Cerebellar nuclear complex (tissue), 1 donor: ENCODE results near the gene CUEDC2.
"Not testable (repeated sequence)": the region's sequence is repeated elsewhere in the genome, so short reads cannot be mapped to it uniquely, and the experiment has no call there.

Experiments
- DNase-seq, 2 experiments: peaks; one replicate each; lab custom pipeline; 2025; lab: John Stamatoyannopoulos, UW

CUEDC2 gene

DNA sequence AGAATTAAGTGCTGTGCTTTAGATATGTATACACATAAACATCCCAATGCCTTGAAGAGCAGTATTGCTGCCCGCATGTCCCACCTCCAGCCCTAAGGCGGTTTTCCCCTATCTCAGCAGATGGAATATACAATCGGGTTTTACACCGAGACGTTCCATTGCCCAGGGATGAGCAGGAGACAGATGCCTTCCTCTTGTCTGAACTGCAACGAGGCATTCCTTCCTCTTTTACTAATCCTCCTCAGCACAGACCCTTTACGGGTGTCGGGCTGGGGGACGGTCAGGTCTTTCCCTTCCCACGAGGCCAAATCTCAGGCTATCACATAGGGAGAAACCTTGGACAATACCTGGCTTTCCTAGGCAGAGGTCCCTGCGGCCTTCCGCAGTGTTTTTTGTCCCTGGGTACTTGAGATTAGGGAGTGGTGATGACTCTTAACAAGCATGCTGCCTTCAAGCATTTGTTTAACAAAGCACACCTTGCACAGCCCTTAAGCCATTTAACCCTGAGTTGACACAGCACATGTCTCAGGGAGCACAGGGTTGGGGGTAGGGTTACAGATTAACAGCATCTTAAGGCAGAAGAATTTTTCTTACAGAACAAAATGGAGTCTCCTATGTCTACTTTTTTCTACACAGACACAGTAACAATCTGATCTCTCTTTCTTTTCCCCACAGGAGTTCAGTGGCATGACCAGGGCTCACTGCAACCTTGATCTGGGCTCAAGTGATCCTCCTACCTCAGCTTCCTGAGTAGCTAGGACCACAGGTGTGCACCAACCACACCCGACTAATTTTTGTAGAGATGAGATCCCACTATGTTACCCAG, 22.5 kb upstream of the CUEDC2 start:
- DNase-seq, result not testable (repeated sequence)

GRCh38 chr10:102453502-102453901, 21.1 kb upstream of the CUEDC2 start:
- DNase-seq, result no peak

- DNase-seq, result no peak
Measured at GRCh38 chr10:102452672-102453340, 20.4 kb upstream of the CUEDC2 start.

GRCh38 chr10:102451105-102451969, 19.0 kb upstream of the CUEDC2 start, which contains the start of gene C10orf95:
Gene C10orf95, minus strand, starts transcription at chr10:102451543. Its CDS starts 450 bp downstream, at chr10:102451093.
- no peak for DNase-seq

DNA sequence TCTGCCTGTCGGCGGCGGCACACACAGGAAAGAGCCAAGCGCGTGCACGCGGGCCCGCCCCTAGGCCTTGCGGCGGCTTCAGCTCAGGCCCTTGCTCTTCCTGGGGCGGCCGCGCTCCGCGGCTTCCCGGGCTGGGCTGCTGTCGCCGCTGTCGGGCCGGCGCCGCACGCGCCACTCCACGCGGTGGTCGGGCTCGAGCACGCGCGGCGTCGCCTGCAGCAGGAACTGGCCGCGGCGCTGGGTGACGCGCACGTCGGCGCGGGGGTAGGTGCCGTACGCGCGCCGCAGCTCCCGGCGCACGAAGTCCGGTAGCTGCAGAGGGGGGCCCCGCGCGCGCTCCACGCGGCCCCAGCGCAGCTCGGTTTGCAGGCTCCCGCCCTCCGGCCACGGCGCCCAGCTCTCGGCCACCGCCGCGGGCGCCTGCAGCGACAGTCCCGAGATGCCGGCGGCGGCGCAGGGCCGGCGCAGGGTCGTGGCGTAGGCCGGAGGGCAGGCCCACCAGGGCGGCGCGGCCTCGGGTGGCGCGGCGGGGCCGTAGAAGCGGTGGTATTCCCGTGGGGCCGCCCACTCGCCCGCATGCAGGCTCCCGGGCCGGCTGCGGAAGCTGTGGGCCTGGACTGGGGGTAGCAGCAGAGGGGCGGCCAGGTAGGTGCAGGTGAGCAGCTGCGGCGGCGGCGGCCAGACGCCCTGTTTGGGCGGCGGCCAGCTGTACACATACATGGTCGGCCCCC, 18.2 kb upstream of the CUEDC2 start:
- peak in 1 of 2 experiments; percentile 33 for DNase-seq

DNA sequence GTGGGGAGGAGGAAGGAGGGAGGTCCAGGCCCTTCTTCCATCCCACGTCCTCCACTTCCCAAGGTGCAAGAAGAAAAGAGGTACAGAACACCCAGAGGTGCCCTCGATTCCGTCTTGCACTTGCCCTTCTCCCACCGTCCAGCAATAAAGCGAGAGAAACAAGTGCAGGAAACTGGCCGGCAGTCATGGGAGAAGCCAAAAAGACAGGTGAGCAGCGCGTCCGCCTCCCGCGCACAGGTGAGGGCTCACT, 17.7 kb upstream of the CUEDC2 start:
- no peak for DNase-seq

DNA sequence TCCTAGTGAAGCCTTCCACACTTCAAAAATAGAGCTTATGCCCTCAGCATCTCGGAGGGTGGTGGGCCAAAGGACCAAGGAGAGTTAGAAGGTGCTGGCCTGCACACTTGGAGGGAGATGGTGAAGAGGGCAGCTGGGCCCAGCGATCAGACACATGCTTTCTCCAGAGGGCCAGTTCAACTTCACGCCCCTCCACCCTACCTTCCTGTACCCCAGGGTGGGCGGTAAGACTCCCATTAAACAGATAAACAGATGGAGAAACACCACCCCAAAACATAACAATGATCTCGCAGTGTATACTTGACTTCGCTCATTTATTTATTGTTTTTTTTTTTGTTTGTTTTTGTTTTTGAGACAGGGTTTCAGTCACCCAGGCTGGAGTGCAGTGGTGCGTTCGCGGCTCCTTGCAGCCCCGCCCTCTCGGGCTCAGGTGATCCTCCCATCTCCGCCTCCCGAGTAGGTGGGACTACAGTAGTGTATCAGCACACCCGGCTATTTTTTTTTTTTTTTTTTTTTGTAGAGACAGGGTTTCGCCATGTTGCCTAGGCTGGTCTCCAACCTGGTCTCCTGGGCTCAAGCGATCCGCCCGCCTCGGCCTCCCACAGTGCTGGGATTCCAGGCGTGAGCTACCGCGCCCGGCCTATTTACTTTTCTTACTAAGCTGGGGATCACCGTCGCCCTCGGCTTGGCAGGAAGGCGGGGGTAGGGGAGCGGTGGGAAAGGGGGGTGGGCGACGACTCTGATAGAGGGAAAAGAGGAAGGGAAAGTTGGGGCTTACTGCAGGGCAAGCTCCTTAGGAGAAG, 17.1 kb upstream of the CUEDC2 start:
- peak; percentile 50 to 83 for DNase-seq

DNA sequence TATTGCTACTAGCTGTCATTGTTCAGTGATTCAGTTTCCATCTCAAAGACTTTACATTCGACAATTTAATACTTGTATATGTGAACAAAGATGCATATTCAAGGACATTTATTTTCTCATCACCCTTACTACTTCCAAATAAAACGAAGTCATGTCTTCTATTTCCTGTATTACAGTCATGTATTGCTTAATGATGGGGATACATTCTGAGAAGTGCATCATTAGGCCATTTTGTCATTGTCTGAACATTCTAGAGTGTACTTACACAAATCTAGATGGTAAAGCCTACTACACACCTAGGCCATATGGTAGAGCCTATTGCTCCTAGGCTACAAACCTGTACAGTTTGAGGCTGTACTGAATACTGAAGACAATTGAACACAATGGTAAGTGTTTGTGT, 12.5 kb upstream of the CUEDC2 start:
- DNase-seq, result no peak

- DNase-seq, result no peak
Measured at GRCh38 chr10:102438374-102438773, 6.0 kb upstream of the CUEDC2 start.

DNA sequence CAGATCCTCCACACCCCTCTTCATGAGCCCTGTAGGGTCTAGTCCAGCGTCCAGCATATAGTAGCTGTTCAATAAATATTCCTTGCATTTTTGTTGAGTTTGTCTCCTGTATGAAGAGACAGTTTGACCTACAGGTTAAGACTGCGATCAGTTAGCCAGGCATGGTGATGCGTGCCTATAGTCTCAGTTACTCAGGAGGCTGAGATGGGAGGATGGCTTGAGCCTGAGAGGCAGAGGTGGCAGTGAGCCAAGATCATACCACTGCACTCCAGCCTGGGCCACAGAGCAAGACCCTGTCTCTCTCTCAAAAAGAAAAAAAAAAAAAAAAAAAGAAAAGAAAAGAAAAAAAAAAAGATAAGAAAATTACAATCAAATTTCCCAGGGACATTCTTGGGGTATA, 5.1 kb upstream of the CUEDC2 start:
- DNase-seq, result no peak

DNA sequence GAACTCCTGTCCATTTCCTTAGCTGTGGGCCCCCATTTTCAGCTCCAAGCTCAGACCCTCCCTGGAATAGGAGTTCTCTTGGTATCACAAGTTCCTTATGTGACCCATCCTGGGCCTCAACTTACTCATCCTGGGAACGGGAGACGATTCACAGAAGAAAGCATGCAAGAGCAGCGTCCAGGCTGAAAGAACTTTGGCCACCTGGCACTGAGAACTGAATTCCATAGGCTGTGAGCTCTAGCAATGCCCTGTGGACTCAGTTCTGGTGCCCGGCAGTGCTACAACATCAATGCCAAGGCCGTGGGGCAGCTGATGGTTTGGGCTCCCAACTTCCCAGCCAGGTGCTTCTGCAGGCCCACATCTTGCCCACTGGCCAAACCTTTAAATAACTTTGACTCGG, 3.9 kb upstream of the CUEDC2 start:
- DNase-seq, result no peak

DNA sequence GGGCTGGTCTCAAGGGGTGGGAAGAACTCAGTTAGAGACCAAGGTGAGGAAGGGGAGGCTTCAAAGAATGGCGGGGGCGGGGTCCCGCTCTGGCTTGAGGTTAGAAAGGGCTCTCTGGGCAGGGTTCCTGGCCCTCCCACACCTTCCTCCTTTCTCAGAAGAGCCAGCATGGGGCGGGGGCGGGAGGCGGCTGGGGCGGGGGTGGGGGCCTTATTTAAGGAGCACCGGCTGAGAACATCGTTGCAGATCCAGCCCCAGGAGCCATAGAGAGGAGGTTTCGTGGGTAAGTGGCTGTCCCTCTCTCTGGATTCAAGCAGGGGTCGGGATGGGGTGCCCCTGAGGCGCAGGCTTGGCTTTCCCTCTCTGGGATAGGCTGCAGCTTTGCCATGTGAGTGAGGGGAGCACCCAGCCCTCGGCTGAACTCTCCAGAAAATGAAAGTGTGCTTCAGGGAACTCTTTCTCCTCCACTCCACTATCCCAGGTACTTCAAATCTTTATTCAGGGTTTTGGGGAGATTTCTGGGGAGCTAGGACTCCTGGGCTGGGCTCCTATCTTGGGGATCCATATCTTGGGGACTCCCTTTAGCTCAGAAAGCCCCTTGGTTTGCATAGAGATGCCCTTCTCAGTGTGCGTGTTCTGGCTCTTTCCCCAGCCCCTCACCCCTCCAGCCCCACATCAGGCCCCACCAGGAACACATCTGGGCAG, 3.3 kb upstream of the CUEDC2 start:
- DNase-seq, result no peak

DNA sequence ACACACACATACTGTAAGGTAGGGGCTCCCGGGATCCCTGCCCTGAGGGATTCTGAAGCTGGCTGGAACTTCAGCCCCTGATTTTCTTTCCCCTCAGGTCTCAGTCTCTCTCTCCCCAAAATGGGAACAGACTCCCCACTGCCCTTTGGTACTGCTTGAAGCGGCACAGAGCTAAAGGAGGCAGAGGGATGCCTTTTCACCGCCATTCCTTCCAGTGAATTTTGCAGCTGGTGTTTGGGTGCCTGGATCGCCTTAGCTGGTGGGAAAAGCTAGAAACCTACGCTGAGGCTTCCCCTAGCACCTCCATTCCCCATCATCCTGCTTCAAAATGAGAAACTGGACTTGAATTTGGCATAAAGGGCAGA, 2.7 kb upstream of the CUEDC2 start:
- no peak for DNase-seq

- DNase-seq, result no peak
Measured at GRCh38 chr10:102434394-102435132, 2.2 kb upstream of the CUEDC2 start.

DNA sequence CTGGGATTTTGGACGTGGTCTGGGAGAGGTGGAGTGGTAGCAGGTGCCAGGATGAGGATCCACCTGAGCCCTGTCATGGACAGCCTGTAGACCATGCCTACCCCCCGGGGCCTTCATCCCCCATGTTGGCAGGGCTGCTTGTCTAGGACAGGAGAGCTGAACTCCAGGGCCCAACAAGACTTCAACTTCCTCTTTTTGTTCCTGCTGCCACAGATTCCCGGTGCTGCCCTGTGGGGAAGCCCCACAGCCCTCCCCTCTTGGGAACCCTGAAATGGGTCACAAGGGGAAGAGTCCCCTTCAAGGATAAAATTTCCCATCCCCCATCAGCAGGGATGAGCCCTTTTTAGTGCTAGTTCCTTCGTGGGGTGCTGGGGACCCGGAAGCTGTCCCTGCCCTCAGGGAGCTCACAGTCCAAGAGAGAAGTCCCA, 1.3 kb upstream of the CUEDC2 start:
- DNase-seq, result no peak

DNA sequence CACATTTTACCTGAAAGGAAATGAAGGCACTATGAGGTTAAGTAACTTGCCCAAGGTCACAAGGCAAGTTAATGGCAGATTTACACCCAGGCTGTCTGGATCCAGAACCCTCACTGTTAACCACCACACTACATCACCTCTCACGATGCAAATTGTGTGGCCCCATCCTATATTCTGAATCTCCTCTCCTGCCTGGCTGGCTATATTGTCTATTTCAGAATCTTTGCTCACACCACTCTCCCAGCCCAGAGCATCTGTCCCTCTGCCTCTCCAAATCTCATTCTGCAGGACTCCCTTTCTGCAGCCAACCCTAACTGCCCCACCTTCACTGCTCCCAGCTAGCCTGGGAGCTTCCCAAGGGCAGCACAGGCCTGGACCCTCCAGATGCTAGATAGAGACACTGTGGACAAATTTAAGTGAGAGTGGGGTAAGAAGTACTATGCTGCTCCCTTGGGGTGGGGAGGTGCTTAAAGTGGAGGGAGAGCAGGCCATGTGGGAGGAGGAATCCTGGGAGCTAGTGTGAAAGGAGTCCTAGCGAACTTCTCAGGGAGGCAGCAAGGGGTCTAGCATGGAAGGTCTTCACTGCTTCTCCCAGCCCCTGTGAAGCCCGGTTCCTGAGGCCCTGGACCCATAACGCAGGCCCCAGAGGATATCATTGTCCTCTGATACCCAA, 786 bp downstream of the CUEDC2 start:
- DNase-seq, result no peak

DNA sequence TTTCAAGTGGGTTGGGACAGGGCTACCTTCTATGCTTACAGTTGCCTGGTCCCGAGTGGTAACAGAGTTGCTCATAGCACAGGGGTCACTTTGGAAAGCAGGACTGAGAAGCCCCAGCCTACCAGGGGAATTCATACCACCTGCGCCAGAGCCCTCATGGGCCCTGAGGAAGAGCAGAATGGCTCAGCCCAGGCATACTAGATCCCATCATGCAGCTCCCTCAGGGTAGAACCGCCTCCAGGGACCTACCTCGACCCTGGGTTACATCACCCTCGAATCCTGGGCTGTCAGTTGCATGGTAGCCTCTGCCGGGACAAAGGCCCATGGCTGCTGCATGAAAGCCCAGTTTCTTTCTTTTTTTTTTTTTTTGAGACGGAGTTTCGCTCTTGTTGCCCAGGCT, 2.9 kb downstream of the CUEDC2 start:
- DNase-seq, result no peak

DNA sequence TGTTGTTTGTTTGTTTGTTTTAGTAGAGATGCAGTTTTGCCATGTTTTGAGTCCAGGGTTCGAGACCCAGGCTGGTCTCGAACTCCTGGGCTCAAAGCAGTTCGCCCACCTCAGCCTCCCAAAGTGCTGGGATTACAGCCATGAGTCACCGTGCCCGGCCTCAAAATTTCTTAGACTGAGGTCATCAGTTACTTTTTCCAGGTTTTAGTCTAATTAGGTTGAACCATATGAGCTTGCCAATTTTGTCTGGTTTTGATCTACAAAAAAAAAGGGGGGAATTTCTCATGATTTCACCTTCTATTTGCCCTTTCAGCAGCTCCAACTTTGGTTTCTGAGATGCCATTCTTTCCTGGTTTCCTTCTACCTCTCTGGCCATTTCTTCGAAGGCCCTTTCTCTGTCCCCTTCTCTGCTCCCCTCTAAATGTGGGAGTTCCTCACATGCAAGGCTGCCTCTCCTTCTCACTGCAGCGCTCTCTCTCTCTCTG, 5.5 kb downstream of the CUEDC2 start:
- no peak for DNase-seq

- no peak for DNase-seq
Measured at GRCh38 chr10:102425444-102425843, 6.9 kb downstream of the CUEDC2 start.
